GM12878 (cell line): ENCODE data around the gene EGF. TPM values are rescaled to one million over a fixed set of nuclear protein-coding genes. Genes with fewer than 3 reads are reported as not detected.

Source experiments
- ATAC-seq: fragments of 200-7000 bp; cut with Tn5 transposase; 3 replicates; pipeline ENCODE4 v1.9.1; 2020; ENCODE audit warnings: mild to moderate bottlenecking, moderate library complexity
- BruUV-seq: library from RNA; stranded (reverse); fragments of 400-500 nt; replicated peaks from 2 replicates; lab custom pipeline; 2021; lab: Mats Ljungman, UMichigan
- CTCF ChIA-PET: fragments of 300-600 bp; sonication (Branson Sonifier 250); formaldehyde crosslinking; extraction: SDS; loops from one replicate; lab custom pipeline; 2021; ENCODE audit warnings: inconsistent platforms; lab: Yijun Ruan, JAX
- POLR2A ChIA-PET: fragments of 350-600 bp; formaldehyde crosslinking; extraction: SDS; loops from one replicate; lab custom pipeline; 2021; ENCODE audit warnings: inconsistent platforms; lab: Charles Lee
- RAD21 ChIA-PET: fragments of 300-600 bp; sonication (Branson Sonifier 250); formaldehyde crosslinking; loops from one replicate; lab custom pipeline; 2023; ENCODE audit warnings: antibody characterized with exemption; ENCODE audit not compliant: unreplicated experiment; lab: Charles Lee
- SMC1A ChIA-PET: fragments of 300-600 bp; sonication (Branson Sonifier 250); formaldehyde crosslinking; loops from one replicate; lab custom pipeline; 2023; ENCODE audit not compliant: unreplicated experiment, uncharacterized antibody; lab: Charles Lee
- DNase-seq: peaks from one replicate; pipeline ENCODE4 v3.0.0-alpha.2; 2011; ENCODE audit warnings: low read depth, low spot score
- FAIRE-seq: peaks from 3 replicates; lab custom pipeline; 2011; peaks lifted over from hg19 to GRCh38; lab: Jason Lieb, UNC
- H2AFZ ChIP-seq: 2 replicates; pipeline ENCODE4 v1.6.0; 2011; ENCODE audit warnings: low read depth, low read length, control low read depth; ENCODE audit not compliant: control insufficient read depth
- H3K27ac ChIP-seq: 2 replicates; pipeline ENCODE4 v1.5.1; 2011; ENCODE audit warnings: control low read depth; ENCODE audit not compliant: control insufficient read depth, insufficient read depth
- H3K27me3 ChIP-seq, 2 experiments: replicated peaks in 1 of 2; 2 replicates each; pipeline versions ENCODE4 v1.6.0 to v1.6.1; 2011; ENCODE audit warnings: low read length in 1 of 2; ENCODE audit not compliant: control insufficient read depth in 2 of 2, insufficient read depth in 2 of 2
- H3K36me3 ChIP-seq, 2 experiments: 2 replicates each; pipeline ENCODE4 v1.5.1; 2011; ENCODE audit warnings: low read length in 1 of 2; ENCODE audit not compliant: control insufficient read depth in 2 of 2, insufficient read depth in 2 of 2
- H3K4me1 ChIP-seq: 2 replicates; pipeline ENCODE4 v1.6.1; 2011; ENCODE audit warnings: mild to moderate bottlenecking, low read length, moderate library complexity, mixed read lengths; ENCODE audit not compliant: control insufficient read depth, insufficient read depth
- H3K4me2 ChIP-seq: 2 replicates; pipeline ENCODE4 v1.6.0; 2011; ENCODE audit warnings: control low read depth; ENCODE audit not compliant: control insufficient read depth, insufficient read depth
- H3K4me3 ChIP-seq: fragments of 200-600 bp; sonication (generic); 2 replicates; pipeline ENCODE4 v1.5.1; 2016
- H3K79me2 ChIP-seq: 2 replicates; pipeline ENCODE4 v1.6.0; 2011; ENCODE audit warnings: low read length; ENCODE audit not compliant: control insufficient read depth, insufficient read depth
- H3K9ac ChIP-seq: 2 replicates; pipeline ENCODE4 v1.8.0; 2011; ENCODE audit warnings: low read length, control low read depth, mixed read lengths; ENCODE audit not compliant: control insufficient read depth, insufficient read depth
- H3K9me3 ChIP-seq: replicated peaks from 3 replicates; pipeline ENCODE4 v1.5.1; 2011; ENCODE audit warnings: mild to moderate bottlenecking, low read length; ENCODE audit not compliant: control insufficient read depth, insufficient read depth
- H4K20me1 ChIP-seq: 2 replicates; pipeline ENCODE4 v1.6.0; 2011; ENCODE audit not compliant: control insufficient read depth, insufficient read depth
- ATF7 ChIP-seq: fragments of 450-650 bp; IDR thresholded peaks from 2 replicates; pipeline ENCODE4 v1.6.1; 2016; ENCODE audit warnings: low read depth, mild to moderate bottlenecking
- EGR1 ChIP-seq, 2 experiments: IDR thresholded peaks; 1 replicate in 1 of 2; 2 replicates in 1 of 2; pipeline ENCODE4 v1.6.1; 2011 to 2012; ENCODE audit warnings: low read depth in 2 of 2, low read length in 2 of 2, borderline replicate concordance in 1 of 2, mild to moderate bottlenecking in 1 of 2, moderate library complexity in 1 of 2
- ETV6 ChIP-seq, 2 experiments: fragments of 450-650 bp in 1 of 2; IDR thresholded peaks in 1 of 2; conservative IDR thresholded peaks in 1 of 2; 2 replicates each; pipeline ENCODE4 v1.6.1; 2014; ENCODE audit warnings: antibody characterized with exemption in 1 of 2, borderline replicate concordance in 1 of 2, low read depth in 1 of 2, mild to moderate bottlenecking in 1 of 2, moderate library complexity in 1 of 2
- MEF2A ChIP-seq: IDR thresholded peaks from 2 replicates; pipeline ENCODE4 v1.6.1; 2011; ENCODE audit warnings: low read depth, mild to moderate bottlenecking, low read length, moderate library complexity; ENCODE audit not compliant: insufficient read depth
- MEF2B ChIP-seq: fragments of 450-650 bp; IDR thresholded peaks from 2 replicates; pipeline ENCODE4 v1.6.1; 2018; ENCODE audit warnings: mild to moderate bottlenecking, moderate library complexity; ENCODE audit not compliant: partially characterized antibody, poor library complexity, severe bottlenecking
- NFYA ChIP-seq: IDR thresholded peaks from 2 replicates; pipeline ENCODE4 v1.6.1; 2011; ENCODE audit warnings: low read depth, mild to moderate bottlenecking, low read length, improper control_type of control experiment, borderline replicate concordance
- RAD21 ChIP-seq: IDR thresholded peaks from 2 replicates; pipeline ENCODE4 v1.6.1; 2011; ENCODE audit warnings: mild to moderate bottlenecking, low read depth, low read length, moderate library complexity; ENCODE audit not compliant: insufficient read depth
- TARDBP ChIP-seq: IDR thresholded peaks from 2 replicates; pipeline ENCODE4 v1.6.1; 2016; ENCODE audit warnings: borderline replicate concordance
- in situ Hi-C: fragments of 300-500 bp; cut with MboI; formaldehyde crosslinking; loops from 9 replicates; pipeline ENCODE4 v1.14.3; 2018; ENCODE audit warnings: mixed read lengths
- intact Hi-C: fragments of 100-400 bp; cut with micrococcal nuclease; formaldehyde crosslinking; loops from one replicate; pipeline ENCODE4 v1.14.2; 2022; ENCODE audit not compliant: unreplicated experiment
- polyA plus RNA-seq, 11 experiments: library from polyadenylated mRNA; depleted of rRNA in 4 of 11; unstranded in 6 of 11; stranded (reverse) in 5 of 11; fragments of >200 nt; fragmentation: Nextera tagmentation in 4 of 11; fragmentation: Illumina TruSeq in 1 of 11; extraction: Ambion mirVana in 4 of 11; extraction: Trizol in 1 of 11; gene quantifications; 1 replicate in 1 of 11; 2 replicates in 10 of 11; pipeline versions ENCODE4 v1.2.1 to v1.2.3, GENCODE V29; 2011 to 2016; ENCODE audit warnings: inconsistent platforms in 2 of 11, missing spikeins in 2 of 11, low read depth in 1 of 11
- total RNA-seq, 4 experiments: library from RNA; depleted of rRNA in 3 of 4; stranded (reverse); fragments of >200 nt in 3 of 4; fragmentation: Illumina TruSeq in 1 of 4; extraction: Trizol in 1 of 4; gene quantifications; 2 replicates each; pipeline versions ENCODE4 v1.2.1 to v1.2.3, GENCODE V29; 2013 to 2021
- TF ChIP-seq, protein P1 (sequence below): fragments of 450-650 bp; IDR thresholded peaks from 2 replicates; pipeline ENCODE4 v1.6.1; 2017; ENCODE audit warnings: low read depth, mild to moderate bottlenecking, moderate library complexity
- TF ChIP-seq, protein P2 (sequence below): fragments of 450-650 bp; IDR thresholded peaks from 2 replicates; pipeline ENCODE4 v1.6.1; 2014; ENCODE audit warnings: mild to moderate bottlenecking
- TF ChIP-seq, protein P3 (sequence below): fragments of 450-650 bp; IDR thresholded peaks from 2 replicates; pipeline ENCODE4 v1.6.1; 2018; ENCODE audit warnings: mild to moderate bottlenecking, low read depth, moderate library complexity; ENCODE audit not compliant: partially characterized antibody
- TF ChIP-seq, protein P4 (sequence below): fragments of 450-650 bp; IDR thresholded peaks from 2 replicates; pipeline ENCODE4 v1.6.1; 2018; ENCODE audit warnings: borderline replicate concordance, mild to moderate bottlenecking; ENCODE audit not compliant: partially characterized antibody

Gene EGF
- total and polyA plus RNA-seq, 10 of the 15 experiments (the other 5 are each of a cell fraction or from before 2014, with no cell fraction given), result 0.02 to 0.90 (median 0.19) TPM; not detected in 4

DNA sequence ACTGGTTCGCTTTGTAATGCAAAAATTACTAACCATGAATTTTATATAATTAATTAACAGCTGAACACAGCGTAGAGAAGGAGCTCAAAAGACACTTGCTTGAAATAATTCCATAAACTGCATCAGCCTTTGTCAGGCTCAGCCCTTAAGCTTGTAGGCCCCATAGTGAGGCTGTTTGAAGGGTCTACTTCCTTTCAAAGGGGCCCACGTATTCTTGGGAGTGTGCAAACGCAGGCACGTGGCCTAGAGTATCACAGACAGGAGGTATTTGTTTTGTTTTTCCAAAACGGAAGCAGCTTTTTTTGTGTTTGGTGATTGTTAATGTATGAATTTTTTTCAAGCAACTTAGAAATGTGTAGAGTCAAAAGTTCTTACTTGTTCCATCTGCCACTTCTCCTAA is 25.6 kb upstream of the EGF start (continued):
- TF ChIP-seq, protein P1, sequence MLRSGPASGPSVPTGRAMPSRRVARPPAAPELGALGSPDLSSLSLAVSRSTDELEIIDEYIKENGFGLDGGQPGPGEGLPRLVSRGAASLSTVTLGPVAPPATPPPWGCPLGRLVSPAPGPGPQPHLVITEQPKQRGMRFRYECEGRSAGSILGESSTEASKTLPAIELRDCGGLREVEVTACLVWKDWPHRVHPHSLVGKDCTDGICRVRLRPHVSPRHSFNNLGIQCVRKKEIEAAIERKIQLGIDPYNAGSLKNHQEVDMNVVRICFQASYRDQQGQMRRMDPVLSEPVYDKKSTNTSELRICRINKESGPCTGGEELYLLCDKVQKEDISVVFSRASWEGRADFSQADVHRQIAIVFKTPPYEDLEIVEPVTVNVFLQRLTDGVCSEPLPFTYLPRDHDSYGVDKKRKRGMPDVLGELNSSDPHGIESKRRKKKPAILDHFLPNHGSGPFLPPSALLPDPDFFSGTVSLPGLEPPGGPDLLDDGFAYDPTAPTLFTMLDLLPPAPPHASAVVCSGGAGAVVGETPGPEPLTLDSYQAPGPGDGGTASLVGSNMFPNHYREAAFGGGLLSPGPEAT, result no peak
- TF ChIP-seq ATF7, result no peak
- no peak for TF ChIP-seq EGR1 (IDR thresholded peaks at IDR 0.05; ENCODE audit: borderline replicate concordance in 1 of 2, low read depth in 2 of 2, low read length in 2 of 2)
- no peak for TF ChIP-seq RAD21
- TF ChIP-seq, protein P2, sequence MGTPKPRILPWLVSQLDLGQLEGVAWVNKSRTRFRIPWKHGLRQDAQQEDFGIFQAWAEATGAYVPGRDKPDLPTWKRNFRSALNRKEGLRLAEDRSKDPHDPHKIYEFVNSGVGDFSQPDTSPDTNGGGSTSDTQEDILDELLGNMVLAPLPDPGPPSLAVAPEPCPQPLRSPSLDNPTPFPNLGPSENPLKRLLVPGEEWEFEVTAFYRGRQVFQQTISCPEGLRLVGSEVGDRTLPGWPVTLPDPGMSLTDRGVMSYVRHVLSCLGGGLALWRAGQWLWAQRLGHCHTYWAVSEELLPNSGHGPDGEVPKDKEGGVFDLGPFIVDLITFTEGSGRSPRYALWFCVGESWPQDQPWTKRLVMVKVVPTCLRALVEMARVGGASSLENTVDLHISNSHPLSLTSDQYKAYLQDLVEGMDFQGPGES, result no peak
- TF ChIP-seq MEF2B, result no peak
- no peak for TF ChIP-seq NFYA
- no peak for TF ChIP-seq MEF2A

DNA sequence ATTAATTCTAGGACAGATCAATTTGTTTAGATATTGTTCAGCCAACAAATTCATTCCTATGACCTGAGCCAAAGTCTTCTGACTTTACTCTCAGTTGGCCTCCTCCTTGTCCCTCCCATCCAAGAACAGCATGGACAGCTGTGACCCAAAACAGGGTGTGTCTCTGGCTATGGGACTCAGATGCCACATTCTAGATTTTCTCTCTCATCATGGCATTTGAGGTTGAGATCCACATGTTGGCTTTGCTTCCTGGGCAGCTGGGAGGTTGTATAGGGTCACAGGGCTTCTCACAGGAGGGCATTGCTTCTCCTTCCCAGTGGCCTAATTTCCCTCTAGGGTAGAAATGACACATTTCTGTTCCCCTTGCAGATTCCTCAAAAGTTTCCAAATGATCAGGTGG is 22.6 kb upstream of the EGF start:
- intact Hi-C loops, result no loop called here
- ATAC-seq (no peak), FAIRE-seq (no peak), DNase-seq (no peak)
- H4K20me1 ChIP-seq, result no peaks in the 10 kb centered on the region
- no TSS peak for BruUV-seq
- no peak overlapping the region for H3K4me3 ChIP-seq
- CTCF ChIA-PET, result no interaction called here
- H3K4me2 ChIP-seq, result no peak overlapping the region
- POLR2A ChIA-PET, result no interaction called here
- in situ Hi-C loops, result no loop called here
- H3K9me3 ChIP-seq, result no peaks in the 10 kb centered on the region
- H3K9ac ChIP-seq, result no peak overlapping the region
- no peaks in the 10 kb centered on the region for H3K79me2 ChIP-seq
- no peaks in the 10 kb centered on the region for H3K4me1 ChIP-seq
- no peak overlapping the region for H3K27ac ChIP-seq
- H3K36me3 ChIP-seq, result no peaks in the 10 kb centered on the region
- H3K27me3 ChIP-seq, result no peaks in the 10 kb centered on the region
- RAD21 ChIA-PET, result no interaction called here
- SMC1A ChIA-PET, result interaction anchor here (1.0 kb wide), 1 partner anchor 404 kb away, joined by 3 read pairs; no protein-coding TSS in a partner anchor
- no peak overlapping the region for H2AFZ ChIP-seq
- TF ChIP-seq, protein P1, result no peak
- TF ChIP-seq TARDBP (no peak), ETV6 (conservative IDR thresholded peaks at IDR 0.05 in 1 of 2, IDR thresholded peaks at IDR 0.05 in 1 of 2; ENCODE audit: borderline replicate concordance in 1 of 2, low read depth in 1 of 2) (no peak), RAD21 (no peak)
- TF ChIP-seq, protein P3, sequence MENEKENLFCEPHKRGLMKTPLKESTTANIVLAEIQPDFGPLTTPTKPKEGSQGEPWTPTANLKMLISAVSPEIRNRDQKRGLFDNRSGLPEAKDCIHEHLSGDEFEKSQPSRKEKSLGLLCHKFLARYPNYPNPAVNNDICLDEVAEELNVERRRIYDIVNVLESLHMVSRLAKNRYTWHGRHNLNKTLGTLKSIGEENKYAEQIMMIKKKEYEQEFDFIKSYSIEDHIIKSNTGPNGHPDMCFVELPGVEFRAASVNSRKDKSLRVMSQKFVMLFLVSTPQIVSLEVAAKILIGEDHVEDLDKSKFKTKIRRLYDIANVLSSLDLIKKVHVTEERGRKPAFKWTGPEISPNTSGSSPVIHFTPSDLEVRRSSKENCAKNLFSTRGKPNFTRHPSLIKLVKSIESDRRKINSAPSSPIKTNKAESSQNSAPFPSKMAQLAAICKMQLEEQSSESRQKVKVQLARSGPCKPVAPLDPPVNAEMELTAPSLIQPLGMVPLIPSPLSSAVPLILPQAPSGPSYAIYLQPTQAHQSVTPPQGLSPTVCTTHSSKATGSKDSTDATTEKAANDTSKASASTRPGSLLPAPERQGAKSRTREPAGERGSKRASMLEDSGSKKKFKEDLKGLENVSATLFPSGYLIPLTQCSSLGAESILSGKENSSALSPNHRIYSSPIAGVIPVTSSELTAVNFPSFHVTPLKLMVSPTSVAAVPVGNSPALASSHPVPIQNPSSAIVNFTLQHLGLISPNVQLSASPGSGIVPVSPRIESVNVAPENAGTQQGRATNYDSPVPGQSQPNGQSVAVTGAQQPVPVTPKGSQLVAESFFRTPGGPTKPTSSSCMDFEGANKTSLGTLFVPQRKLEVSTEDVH, result no peak
- TF ChIP-seq, protein P4, sequence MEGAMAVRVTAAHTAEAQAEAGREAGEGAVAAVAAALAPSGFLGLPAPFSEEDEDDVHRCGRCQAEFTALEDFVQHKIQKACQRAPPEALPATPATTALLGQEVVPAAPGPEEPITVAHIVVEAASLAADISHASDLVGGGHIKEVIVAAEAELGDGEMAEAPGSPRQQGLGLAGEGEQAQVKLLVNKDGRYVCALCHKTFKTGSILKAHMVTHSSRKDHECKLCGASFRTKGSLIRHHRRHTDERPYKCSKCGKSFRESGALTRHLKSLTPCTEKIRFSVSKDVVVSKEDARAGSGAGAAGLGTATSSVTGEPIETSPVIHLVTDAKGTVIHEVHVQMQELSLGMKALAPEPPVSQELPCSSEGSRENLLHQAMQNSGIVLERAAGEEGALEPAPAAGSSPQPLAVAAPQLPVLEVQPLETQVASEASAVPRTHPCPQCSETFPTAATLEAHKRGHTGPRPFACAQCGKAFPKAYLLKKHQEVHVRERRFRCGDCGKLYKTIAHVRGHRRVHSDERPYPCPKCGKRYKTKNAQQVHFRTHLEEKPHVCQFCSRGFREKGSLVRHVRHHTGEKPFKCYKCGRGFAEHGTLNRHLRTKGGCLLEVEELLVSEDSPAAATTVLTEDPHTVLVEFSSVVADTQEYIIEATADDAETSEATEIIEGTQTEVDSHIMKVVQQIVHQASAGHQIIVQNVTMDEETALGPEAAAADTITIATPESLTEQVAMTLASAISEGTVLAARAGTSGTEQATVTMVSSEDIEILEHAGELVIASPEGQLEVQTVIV, result no peak
